HG03521 (cell line): ENCODE results near the gene FSTL3.

Experiments
- ATAC-seq: cut with Tn5 transposase; IDR thresholded peaks from one replicate; pipeline ENCODE4 v1.9.1; 2021; ENCODE audit warnings: mild to moderate bottlenecking, moderate library complexity; ENCODE audit not compliant: unreplicated experiment

Gene FSTL3

GRCh38 chr19:732148-733069, 56.2 kb downstream of the FSTL3 start:
- ATAC-seq: no peak
